HG03159 (cell line): ENCODE results near the gene ASGR1.
"Not testable (repeated sequence)": the region's sequence is repeated elsewhere in the genome, so short reads cannot be mapped to it uniquely, and the experiment has no call there.

Experiments
- ATAC-seq: cut with Tn5 transposase; IDR thresholded peaks from one replicate; pipeline ENCODE4 v1.9.1; 2021; ENCODE audit warnings: mild to moderate bottlenecking, moderate library complexity; ENCODE audit not compliant: unreplicated experiment

ASGR1 gene

GRCh38 chr17:7191571-7192270 is 12.6 kb upstream of the ASGR1 start:
- no peak for ATAC-seq

GRCh38 chr17:7191069-7191468 is 11.9 kb upstream of the ASGR1 start:
- no peak for ATAC-seq

DNA sequence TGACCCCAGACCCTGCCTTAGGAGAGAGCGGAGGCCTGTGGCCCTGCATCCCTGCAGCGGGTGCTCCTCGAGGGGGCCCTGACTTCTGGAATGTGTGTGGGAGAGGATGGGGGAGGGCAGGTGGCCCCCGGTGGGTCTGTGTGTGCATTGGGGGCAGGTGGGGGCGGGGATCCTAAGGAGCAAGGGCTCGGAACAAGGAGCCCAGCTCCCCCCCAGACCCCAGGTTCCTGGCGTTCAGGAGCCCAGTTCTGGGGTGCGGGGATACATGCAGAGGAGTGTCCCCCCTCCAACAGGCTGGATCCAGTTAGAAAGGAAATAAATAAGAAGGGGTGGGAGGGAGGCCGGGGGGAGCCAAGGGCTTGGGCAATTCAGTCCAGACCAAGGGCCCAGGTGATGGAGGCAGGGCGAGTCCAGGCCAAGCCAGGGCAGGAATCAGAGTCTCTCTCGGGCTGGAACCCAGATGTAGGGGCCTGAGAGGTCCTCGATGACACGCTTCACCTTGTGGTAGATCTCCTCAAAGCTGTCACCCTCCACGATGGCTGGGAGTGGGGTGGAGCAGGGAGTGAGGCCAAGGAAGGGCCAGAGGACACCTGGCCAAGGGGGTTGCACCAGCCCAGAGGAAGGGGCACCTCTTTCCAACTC is 11.2 kb upstream of the ASGR1 start:
- ATAC-seq = no peak

- ATAC-seq = no peak
These were observed 7.1 kb upstream of the ASGR1 start for GRCh38 chr17:7186241-7186640.

DNA sequence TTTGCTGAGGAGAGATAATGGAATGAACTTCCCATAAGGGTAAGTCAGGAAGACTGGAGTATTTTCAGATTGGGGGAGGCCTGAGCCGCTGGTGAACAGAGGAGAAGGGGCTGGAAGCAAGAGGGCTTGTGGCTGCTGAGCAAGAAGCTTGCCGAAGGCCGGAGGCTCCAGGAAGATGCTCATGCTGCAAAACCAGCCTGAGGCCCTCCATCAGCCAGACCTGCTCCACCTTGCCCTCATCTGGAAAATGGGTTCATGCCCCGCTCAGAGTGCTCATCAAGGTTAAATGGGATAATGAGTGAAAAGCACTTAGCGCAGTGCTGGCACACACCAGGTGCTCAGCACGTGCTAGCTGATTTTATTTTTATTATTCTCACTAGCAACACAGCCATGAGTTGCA is 5.5 kb upstream of the ASGR1 start:
- no peak for ATAC-seq

GRCh38 chr17:7184091-7184488 is 4.9 kb upstream of the ASGR1 start:
- ATAC-seq = no peak

DNA sequence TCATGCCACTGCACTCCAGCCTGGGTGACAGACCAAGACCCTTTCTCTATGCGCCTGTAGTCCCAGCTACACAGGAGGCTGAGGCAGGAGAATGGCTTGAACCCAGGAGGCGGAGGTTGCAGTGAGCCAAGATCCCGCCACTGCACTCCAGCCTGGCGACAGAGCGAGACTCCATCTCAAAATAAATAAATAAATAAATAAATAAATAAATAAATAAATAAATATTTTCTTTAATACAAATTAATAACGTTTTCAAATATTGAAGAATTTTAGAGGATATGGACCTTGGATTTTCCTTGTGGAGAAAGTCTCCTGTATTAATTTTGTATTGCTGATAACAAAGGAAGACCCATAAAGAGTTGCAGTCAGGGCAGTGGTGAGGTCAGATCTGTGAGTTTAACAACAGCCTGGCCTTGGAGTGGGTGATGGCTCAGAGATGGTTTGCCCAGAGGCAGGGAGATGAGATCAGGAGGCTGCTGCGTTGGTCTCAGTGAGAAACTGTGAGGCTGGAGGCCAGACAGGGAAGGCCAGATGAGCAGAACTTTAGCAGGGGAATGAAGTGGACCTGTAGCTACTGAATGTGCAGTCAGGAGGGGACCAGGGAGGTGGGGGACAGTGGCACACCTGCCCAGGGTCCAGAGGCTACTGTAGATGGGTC is 4.4 kb upstream of the ASGR1 start:
- ATAC-seq = no peak

DNA sequence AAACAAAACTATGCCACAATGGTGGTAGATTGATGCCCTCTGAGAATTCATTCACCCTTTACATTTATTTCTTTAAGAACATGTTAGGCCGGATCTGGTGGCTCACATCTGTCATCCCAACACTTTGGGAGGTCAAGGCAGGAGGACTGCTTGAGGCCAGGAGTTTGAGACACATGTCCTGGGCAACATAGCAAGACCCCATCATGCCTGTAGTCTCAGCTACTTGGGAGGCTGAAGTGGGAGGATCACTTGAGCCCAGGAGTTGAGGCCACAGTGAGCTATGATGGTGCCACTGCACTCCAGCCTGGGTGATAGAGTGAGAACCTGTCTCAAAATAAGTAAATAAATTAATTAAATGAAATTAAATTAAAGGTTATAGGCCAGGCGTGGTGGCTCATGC is 2.9 kb upstream of the ASGR1 start:
- not testable (repeated sequence) for ATAC-seq

- no peak for ATAC-seq
These were observed 225 bp downstream of the ASGR1 start for GRCh38 chr17:7178973-7179316.

- no peak for ATAC-seq
These were observed 1.2 kb downstream of the ASGR1 start for GRCh38 chr17:7177954-7178477.

- no peak for ATAC-seq
These were observed 1.8 kb downstream of the ASGR1 start for GRCh38 chr17:7177191-7177953.

GRCh38 chr17:7176841-7177190 is 2.4 kb downstream of the ASGR1 start:
- no peak for ATAC-seq

DNA sequence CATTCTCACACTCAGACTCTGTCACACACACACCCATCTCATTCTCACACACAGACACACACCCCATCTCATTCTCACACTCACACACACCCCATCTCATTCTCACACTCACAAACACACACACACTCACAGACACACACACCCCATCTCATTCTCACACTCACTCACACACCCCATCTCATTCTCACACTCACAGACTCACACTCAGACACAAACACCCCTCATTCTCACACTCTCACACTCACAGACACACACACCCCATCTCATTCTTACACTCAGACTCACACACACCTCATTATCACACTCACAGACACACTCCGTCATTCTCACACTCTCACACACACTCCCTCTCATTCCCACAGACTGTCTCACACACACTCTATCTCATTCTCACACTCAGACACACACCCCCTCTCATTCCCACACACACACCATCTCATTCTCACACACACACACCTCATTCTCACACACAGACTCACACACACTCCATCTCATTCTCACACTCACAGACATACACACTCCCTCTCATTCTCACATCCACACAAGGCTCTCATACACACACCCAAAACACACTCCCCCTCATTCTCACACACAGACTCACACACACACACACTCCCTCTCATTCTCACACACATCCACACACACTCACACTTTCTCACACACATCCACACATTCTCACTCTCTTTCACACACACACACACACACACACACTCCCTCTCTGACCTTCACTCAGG is 2.9 kb downstream of the ASGR1 start:
- ATAC-seq = no peak

DNA sequence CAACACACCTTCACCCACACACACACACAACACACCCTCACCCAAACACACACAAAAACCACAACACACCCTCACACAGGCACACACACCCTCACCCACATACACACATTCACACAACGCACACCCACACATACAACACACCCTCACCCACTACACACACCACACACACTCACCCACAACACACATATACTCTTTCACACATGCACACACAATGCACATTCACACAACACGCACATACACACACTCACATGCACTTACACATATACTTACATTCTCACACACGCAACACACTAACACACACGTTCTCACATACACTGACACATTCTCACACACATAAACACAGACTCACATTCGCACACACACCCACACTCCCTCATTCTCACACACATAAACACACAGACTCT is 3.8 kb downstream of the ASGR1 start:
- ATAC-seq = no peak

DNA sequence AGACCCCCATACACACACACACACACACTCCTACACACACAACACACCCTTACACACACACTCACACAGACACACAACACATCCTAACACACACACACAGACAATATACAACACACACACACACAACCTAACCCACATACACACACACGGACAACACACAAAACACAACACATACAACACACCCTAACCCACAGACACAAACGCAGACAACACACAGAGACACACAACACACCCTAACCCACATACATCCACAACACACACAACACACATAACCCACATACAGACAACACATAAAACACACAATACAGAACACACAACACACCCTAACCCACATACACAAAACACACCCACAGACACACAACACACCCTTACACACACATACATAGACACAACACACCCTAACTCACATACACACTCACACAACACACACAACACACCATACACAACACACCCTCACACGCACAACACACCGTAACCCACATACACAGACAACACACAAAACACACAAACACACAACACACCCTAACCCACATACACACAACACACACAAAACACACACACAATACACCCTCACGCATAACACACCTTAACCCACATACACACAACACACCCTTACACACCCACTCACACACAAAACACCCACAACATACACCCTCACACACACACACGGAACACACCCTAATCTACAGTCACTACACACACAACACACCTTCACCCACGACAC is 4.4 kb downstream of the ASGR1 start:
- ATAC-seq = no peak

DNA sequence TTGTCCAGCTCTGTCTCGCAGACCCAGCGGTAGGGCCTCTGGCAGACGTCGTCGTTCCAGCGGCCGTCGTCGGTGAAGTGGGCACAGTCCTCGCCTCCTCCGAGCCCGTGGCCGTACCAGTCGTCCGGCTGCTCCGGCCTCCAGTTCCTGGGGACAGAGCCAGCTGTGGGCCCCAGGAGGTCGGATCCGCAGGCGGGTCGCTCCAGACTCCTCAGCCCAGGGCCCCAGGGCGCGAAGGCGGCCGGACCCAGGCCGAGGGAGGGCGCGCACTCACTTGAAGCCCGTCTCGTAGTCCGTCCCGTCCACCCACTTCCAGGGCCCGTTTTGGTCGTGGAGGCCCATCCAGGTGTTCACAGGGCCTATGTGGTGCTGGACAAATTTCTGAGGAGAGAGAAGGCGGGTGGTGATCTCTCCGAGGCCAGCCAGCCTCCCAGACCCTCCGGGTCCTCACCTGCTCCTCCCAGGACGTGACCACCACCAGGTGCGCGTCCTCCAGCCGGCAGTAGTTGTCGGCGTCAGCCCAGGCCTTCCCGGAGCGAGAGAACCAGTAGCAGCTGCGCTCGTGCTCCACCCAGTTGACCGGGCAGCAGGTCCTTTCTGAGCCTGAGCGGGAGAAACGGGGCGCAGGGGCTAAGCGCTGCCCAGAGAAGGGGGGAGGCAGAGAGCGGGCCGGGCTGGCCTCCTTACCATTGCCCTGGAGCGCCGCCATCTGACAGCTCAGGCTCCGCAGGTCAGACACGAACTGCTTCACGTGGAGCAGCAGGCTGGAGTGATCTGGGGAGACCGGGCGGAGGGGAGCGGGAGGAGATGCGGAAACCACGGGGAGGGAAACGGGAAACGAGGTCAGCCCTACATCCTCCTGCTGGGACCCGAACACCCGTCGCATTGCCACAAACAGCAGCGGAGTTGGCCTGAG is 5.2 kb downstream of the ASGR1 start:
- ATAC-seq = no peak

DNA sequence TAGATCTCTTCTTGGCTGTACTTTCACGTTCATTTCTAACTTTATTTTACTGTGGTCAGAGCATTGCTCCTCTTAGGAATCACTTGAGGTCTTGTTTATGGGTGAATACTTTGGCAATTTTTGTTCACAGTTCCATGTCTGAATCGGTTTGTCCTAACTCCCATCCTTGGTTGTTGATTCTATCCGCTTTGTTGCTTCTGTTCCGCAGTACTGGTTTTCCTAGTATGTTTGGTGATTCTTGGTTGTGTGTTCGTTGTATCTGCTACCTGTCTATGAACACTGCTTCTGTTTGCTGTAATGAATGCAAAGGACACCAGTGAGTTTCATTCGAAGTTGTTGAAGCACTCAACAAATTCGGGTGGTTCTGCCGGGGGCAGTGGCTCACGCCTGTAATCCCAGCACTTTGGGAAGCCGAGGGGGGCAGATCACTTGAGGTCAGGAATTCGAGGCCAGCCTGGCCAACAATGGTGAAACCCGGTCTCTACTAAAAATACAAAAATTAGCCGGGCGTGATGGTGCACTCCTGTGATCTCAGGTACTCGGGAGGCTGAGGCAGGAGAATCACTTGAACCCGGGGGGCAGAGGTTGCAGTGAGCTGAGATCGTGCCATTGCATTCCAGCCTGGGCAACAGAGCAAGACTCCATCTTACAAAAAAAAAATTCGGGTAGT is 6.5 kb downstream of the ASGR1 start:
- ATAC-seq = not testable (repeated sequence)

- ATAC-seq = not testable (repeated sequence)
These were observed 9.6 kb downstream of the ASGR1 start for GRCh38 chr17:7169565-7169908.
